K562 (cell line): Measurements from ENCODE around the gene ZNF598. TPM values are rescaled to one million over a fixed set of nuclear protein-coding genes. Genes with fewer than 3 reads are reported as not detected.
A peak's percentile ranks its signal among the peaks of the same experiment; 100 is the strongest.

Source experiments
- CBFB ChIP-seq: sonication (generic); formaldehyde crosslinking; IDR thresholded peaks from 2 replicates; pipeline ENCODE4 v1.4.0; 2020; ENCODE audit warnings: mild to moderate bottlenecking, missing genetic modification reagents
- CBX3 ChIP-seq, 2 experiments: IDR thresholded peaks; 1 replicate in 1 of 2; 2 replicates in 1 of 2; pipeline ENCODE4 v1.6.1; 2012; ENCODE audit warnings: inconsistent platforms in 2 of 2, low read length in 2 of 2, borderline replicate concordance in 1 of 2, control low read depth in 1 of 2
- FOSL1 ChIP-seq: fragments of 200-800 bp; sonication (Bioruptor generic); conservative IDR thresholded peaks from 2 replicates; pipeline ENCODE4 v1.6.1; 2016; ENCODE audit warnings: missing genetic modification characterization, missing compliant biosample characterization
- FOXM1 ChIP-seq, 2 experiments: fragments of 450-650 bp in 1 of 2; sonication (generic) in 1 of 2; formaldehyde crosslinking in 1 of 2; IDR thresholded peaks; 2 replicates each; pipeline versions ENCODE4 v1.6.1 to v1.9.0; 2017 to 2022; ENCODE audit warnings: low read depth in 2 of 2, mild to moderate bottlenecking in 2 of 2, missing genetic modification reagents in 1 of 2, moderate library complexity in 1 of 2
- GABPB1 ChIP-seq: sonication (generic); formaldehyde crosslinking; IDR thresholded peaks from 2 replicates; pipeline ENCODE4 v1.8.0; 2022; ENCODE audit warnings: mild to moderate bottlenecking, missing genetic modification reagents
- GABPB2 ChIP-seq: fragments of 250-450 bp; sonication (Bioruptor Pico); conservative IDR thresholded peaks from 2 replicates; pipeline ENCODE4 v1.5.1; 2021; ENCODE audit warnings: mild to moderate bottlenecking
- HDAC1 ChIP-seq, 2 experiments: fragments of 450-650 bp; IDR thresholded peaks; 2 replicates each; pipeline ENCODE4 v1.6.1; 2016 to 2017; ENCODE audit warnings: inconsistent platforms in 1 of 2, mild to moderate bottlenecking in 1 of 2, moderate library complexity in 1 of 2
- MEF2D ChIP-seq: conservative IDR thresholded peaks from 2 replicates; pipeline ENCODE4 v1.6.1; 2016; ENCODE audit warnings: low read depth, missing genetic modification characterization, missing compliant biosample characterization
- NFIC ChIP-seq: fragments of 450-650 bp; IDR thresholded peaks from 2 replicates; pipeline ENCODE4 v1.6.1; 2017; ENCODE audit warnings: mild to moderate bottlenecking, inconsistent platforms
- RBFOX2 ChIP-seq: fragments of 200-400 bp; formaldehyde crosslinking; IDR thresholded peaks from 2 replicates; pipeline ENCODE4 v1.6.1; 2017; ENCODE audit warnings: low read depth, mild to moderate bottlenecking, low read length, moderate library complexity
- SMARCA4 ChIP-seq: fragments of 450-650 bp; IDR thresholded peaks from 2 replicates; pipeline ENCODE4 v1.6.1; 2016
- THRAP3 ChIP-seq: fragments of 450-650 bp; IDR thresholded peaks from 2 replicates; pipeline ENCODE4 v1.6.1; 2016; ENCODE audit warnings: mild to moderate bottlenecking, inconsistent platforms, borderline replicate concordance
- VEZF1 ChIP-seq: fragments of 200-800 bp; sonication (Bioruptor generic); IDR thresholded peaks from 2 replicates; pipeline ENCODE4 v1.6.1; 2017; ENCODE audit warnings: missing genetic modification characterization, missing compliant biosample characterization
- ZBTB7A ChIP-seq: IDR thresholded peaks from 2 replicates; pipeline ENCODE4 v1.6.1; 2011; ENCODE audit warnings: low read depth, mild to moderate bottlenecking, low read length, moderate library complexity, borderline replicate concordance; ENCODE audit not compliant: control insufficient read depth
- ZFX ChIP-seq: sonication (generic); formaldehyde crosslinking; IDR thresholded peaks from 2 replicates; pipeline ENCODE4 v1.8.0; 2022; ENCODE audit warnings: mild to moderate bottlenecking, missing genetic modification reagents, moderate library complexity
- polyA plus RNA-seq, 8 experiments: library from polyadenylated mRNA; depleted of rRNA in 4 of 8; stranded (reverse) in 5 of 8; unstranded in 3 of 8; fragments of >200 nt; fragmentation: Nextera tagmentation in 2 of 8; fragmentation: Illumina TruSeq in 1 of 8; extraction: Ambion mirVana in 2 of 8; extraction: Trizol in 1 of 8; gene quantifications; 2 replicates each; pipeline versions ENCODE4 v1.2.1 to v1.2.3, GENCODE V29; 2011 to 2014; ENCODE audit warnings: inconsistent platforms in 1 of 8, missing spikeins in 1 of 8
- total RNA-seq, 7 experiments: library from RNA; depleted of rRNA in 6 of 7; stranded (reverse); fragments of >200 nt in 6 of 7; fragmentation: Illumina TruSeq in 2 of 7; extraction: Trizol in 2 of 7; gene quantifications; 2 replicates each; pipeline versions ENCODE4 v1.2.1 to v1.2.3, GENCODE V29; 2011 to 2021; ENCODE audit warnings: low replicate concordance in 1 of 7
- TF ChIP-seq, protein P1 (sequence below): sonication (generic); formaldehyde crosslinking; IDR thresholded peaks from 2 replicates; pipeline ENCODE4 v1.8.0; 2022; ENCODE audit warnings: mild to moderate bottlenecking, low read depth, missing genetic modification reagents
- TF ChIP-seq, protein P2 (sequence below), 2 experiments: fragments of 450-650 bp in 1 of 2; sonication (generic) in 1 of 2; formaldehyde crosslinking; conservative IDR thresholded peaks; 2 replicates each; pipeline versions ENCODE4 v1.4.0 to v1.8.1; 2020 to 2022; ENCODE audit warnings: mild to moderate bottlenecking in 1 of 2, missing genetic modification reagents in 1 of 2
- TF ChIP-seq, protein P3 (sequence below): fragments of 250-450 bp; sonication (Bioruptor Pico); IDR thresholded peaks from 2 replicates; pipeline ENCODE4 v1.5.0; 2020; ENCODE audit warnings: mild to moderate bottlenecking, borderline replicate concordance
- TF ChIP-seq, protein P4 (sequence below): fragments of 150-350 bp; conservative IDR thresholded peaks from 2 replicates; pipeline ENCODE4 v1.6.1; 2014; ENCODE audit warnings: low read length

The ZNF598 gene
- total and polyA plus RNA-seq, 9 of the 15 experiments (the other 6 are each of a cell fraction or from before 2014, with no cell fraction given): 0.11 to 115 (median 29.6) TPM

DNA sequence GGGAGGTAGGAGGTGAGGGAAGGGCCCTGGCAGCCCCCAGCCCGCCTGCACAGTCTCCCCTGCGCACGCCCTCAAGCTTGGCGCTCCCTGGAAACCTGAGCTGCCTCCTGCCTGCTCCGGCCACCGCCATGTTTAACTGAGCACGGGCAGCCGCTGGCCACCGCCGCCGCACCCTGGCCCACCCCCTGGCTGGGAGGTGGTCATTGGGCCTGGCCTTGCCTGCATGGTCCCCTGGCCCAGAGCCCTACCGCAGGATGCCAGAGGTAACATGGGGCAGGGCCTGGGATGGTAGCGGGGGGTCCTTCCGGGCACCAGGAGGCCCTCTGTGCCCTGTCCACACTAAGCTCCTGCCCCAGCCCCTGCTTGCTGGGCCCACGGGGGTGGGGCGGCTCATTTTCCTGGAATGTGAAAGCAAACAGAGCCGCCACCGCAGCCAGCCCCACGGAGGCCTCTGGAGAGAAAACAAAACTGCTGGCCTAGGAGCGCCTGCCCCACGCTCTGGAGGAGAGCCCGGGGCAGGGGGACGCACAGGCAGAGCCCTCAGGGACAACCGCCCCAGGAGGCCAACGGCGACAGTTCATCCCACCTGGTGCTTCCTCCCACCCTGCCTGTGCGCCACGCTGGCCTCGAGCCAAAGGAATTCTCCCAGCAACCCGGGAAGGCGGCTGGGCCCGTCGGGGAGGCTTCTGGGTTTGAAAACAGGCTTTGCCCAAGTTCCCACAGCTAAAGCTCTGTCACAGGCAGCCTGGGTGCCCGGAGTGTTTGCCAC lies 26.0 kb upstream of the ZNF598 start (continued):
- TF ChIP-seq, protein P1, sequence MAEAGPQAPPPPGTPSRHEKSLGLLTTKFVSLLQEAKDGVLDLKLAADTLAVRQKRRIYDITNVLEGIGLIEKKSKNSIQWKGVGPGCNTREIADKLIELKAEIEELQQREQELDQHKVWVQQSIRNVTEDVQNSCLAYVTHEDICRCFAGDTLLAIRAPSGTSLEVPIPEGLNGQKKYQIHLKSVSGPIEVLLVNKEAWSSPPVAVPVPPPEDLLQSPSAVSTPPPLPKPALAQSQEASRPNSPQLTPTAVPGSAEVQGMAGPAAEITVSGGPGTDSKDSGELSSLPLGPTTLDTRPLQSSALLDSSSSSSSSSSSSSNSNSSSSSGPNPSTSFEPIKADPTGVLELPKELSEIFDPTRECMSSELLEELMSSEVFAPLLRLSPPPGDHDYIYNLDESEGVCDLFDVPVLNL (CRISPR knock-in tag): no peak
- peak; percentile 30; the same call in 1 of the 2 replicates for TF ChIP-seq RBFOX2
- TF ChIP-seq NFIC: peak; percentile 83
- TF ChIP-seq VEZF1 (CRISPR knock-in tag): 0 out of 2 replicates have a peak, but pooled peaks have one; percentile 17
- no peak for TF ChIP-seq GABPB1 (CRISPR knock-in tag)
- no peak for TF ChIP-seq HDAC1 (IDR thresholded peaks at IDR 0.05)
- TF ChIP-seq CBFB (CRISPR knock-in tag): no peak
- TF ChIP-seq, protein P2, sequence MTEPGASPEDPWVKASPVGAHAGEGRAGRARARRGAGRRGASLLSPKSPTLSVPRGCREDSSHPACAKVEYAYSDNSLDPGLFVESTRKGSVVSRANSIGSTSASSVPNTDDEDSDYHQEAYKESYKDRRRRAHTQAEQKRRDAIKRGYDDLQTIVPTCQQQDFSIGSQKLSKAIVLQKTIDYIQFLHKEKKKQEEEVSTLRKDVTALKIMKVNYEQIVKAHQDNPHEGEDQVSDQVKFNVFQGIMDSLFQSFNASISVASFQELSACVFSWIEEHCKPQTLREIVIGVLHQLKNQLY (CRISPR knock-in tag; conservative IDR thresholded peaks at IDR 0.05): no peak
- TF ChIP-seq, protein P3, sequence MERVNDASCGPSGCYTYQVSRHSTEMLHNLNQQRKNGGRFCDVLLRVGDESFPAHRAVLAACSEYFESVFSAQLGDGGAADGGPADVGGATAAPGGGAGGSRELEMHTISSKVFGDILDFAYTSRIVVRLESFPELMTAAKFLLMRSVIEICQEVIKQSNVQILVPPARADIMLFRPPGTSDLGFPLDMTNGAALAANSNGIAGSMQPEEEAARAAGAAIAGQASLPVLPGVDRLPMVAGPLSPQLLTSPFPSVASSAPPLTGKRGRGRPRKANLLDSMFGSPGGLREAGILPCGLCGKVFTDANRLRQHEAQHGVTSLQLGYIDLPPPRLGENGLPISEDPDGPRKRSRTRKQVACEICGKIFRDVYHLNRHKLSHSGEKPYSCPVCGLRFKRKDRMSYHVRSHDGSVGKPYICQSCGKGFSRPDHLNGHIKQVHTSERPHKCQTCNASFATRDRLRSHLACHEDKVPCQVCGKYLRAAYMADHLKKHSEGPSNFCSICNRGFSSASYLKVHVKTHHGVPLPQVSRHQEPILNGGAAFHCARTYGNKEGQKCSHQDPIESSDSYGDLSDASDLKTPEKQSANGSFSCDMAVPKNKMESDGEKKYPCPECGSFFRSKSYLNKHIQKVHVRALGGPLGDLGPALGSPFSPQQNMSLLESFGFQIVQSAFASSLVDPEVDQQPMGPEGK (CRISPR knock-in tag): no peak
- no peak for TF ChIP-seq FOXM1 (IDR thresholded peaks at IDR 0.05; ENCODE audit: low read depth)
- no peak for TF ChIP-seq FOXM1 (CRISPR knock-in tag; IDR thresholded peaks at IDR 0.05; ENCODE audit: low read depth)
- TF ChIP-seq CBX3 (IDR thresholded peaks at IDR 0.05; ENCODE audit: borderline replicate concordance in 1 of 2, low read length in 2 of 2): no peak
- TF ChIP-seq GABPB2: no peak
- TF ChIP-seq, protein P4, sequence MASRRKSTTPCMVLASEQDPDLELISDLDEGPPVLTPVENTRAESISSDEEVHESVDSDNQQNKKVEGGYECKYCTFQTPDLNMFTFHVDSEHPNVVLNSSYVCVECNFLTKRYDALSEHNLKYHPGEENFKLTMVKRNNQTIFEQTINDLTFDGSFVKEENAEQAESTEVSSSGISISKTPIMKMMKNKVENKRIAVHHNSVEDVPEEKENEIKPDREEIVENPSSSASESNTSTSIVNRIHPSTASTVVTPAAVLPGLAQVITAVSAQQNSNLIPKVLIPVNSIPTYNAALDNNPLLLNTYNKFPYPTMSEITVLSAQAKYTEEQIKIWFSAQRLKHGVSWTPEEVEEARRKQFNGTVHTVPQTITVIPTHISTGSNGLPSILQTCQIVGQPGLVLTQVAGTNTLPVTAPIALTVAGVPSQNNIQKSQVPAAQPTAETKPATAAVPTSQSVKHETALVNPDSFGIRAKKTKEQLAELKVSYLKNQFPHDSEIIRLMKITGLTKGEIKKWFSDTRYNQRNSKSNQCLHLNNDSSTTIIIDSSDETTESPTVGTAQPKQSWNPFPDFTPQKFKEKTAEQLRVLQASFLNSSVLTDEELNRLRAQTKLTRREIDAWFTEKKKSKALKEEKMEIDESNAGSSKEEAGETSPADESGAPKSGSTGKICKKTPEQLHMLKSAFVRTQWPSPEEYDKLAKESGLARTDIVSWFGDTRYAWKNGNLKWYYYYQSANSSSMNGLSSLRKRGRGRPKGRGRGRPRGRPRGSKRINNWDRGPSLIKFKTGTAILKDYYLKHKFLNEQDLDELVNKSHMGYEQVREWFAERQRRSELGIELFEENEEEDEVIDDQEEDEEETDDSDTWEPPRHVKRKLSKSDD: no peak
- no peak for TF ChIP-seq FOSL1
- TF ChIP-seq SMARCA4: no peak
- TF ChIP-seq ZFX (CRISPR knock-in tag): 0 out of 2 replicates have a peak, but pooled peaks have one; percentile 20
- no peak for TF ChIP-seq MEF2D (tag)
- TF ChIP-seq ZBTB7A: 0 out of 2 replicates have a peak, but pooled peaks have one; percentile 15
- TF ChIP-seq THRAP3: no peak
